AG09319 (cell line): ENCODE measurements around the gene METTL2B.
A peak's percentile ranks its signal among the peaks of the same experiment; 100 is the strongest.

Experiments
- DNase-seq: peaks from one replicate; pipeline ENCODE4 v3.0.0-alpha.2; 2010; ENCODE audit warnings: low read depth; ENCODE audit errors: extremely low read depth
- CTCF ChIP-seq: IDR thresholded peaks from 2 replicates; pipeline ENCODE4 v1.5.1; 2011; ENCODE audit warnings: low read depth, mild to moderate bottlenecking, inconsistent platforms, low read length, moderate library complexity

Gene METTL2B

GRCh38 chr7:128450409-128450808 is 26.1 kb upstream of the METTL2B start:
- no peak for TF ChIP-seq CTCF
- DNase-seq = no peak

GRCh38 chr7:128450913-128451312 is 25.6 kb upstream of the METTL2B start:
- no peak for TF ChIP-seq CTCF
- DNase-seq = no peak

GRCh38 chr7:128452552-128452951 is 24.0 kb upstream of the METTL2B start:
- DNase-seq = no peak
- TF ChIP-seq CTCF = no peak

GRCh38 chr7:128453836-128454804 is 22.4 kb upstream of the METTL2B start:
- peak; percentile 56 for DNase-seq
- no peak for TF ChIP-seq CTCF

- DNase-seq = peak; percentile 3
- no peak for TF ChIP-seq CTCF
These were observed 21.6 kb upstream of the METTL2B start for GRCh38 chr7:128454808-128455542.

- TF ChIP-seq CTCF = no peak
These were observed 20.8 kb upstream of the METTL2B start, which contains the start of gene HILPDA for GRCh38 chr7:128455543-128456254. HILPDA (plus strand) TSS chr7:128455878; CDS start chr7:128457269, 1,391 bp downstream.

More at GRCh38 chr7:128455543-128456254, 20.8 kb upstream of the METTL2B start, which contains the start of gene HILPDA:
- DNase-seq = peak; percentile 83
